HepG2 (cell line): ENCODE results near the gene STAP2.

ENCODE experiments used
- BRCA1 ChIP-seq: sonication (generic); formaldehyde crosslinking; IDR thresholded peaks from 2 replicates; pipeline ENCODE4 v1.4.0; 2020; ENCODE audit warnings: missing genetic modification reagents
- CBX2 ChIP-seq, 2 experiments: fragments of 200-600 bp in 1 of 2; sonication (generic); formaldehyde crosslinking in 1 of 2; IDR thresholded peaks; 2 replicates each; pipeline versions ENCODE4 v1.7.0 to v1.8.1; 2018 to 2022; ENCODE audit warnings: low read depth in 2 of 2, low read length in 1 of 2, mild to moderate bottlenecking in 1 of 2, missing genetic modification reagents in 1 of 2
- CHD2 ChIP-seq: IDR thresholded peaks from 2 replicates; pipeline ENCODE4 v1.6.1; 2011; ENCODE audit warnings: low read depth, low read length, improper control_type of control experiment
- JUND ChIP-seq: sonication (generic); formaldehyde crosslinking; IDR thresholded peaks from 2 replicates; pipeline ENCODE4 v1.8.0; 2022; ENCODE audit warnings: mild to moderate bottlenecking, missing genetic modification reagents
- MAFF ChIP-seq: IDR thresholded peaks from 2 replicates; pipeline ENCODE4 v1.6.1; 2011; ENCODE audit warnings: low read depth, low read length, improper control_type of control experiment
- SOX6 ChIP-seq, 2 experiments: fragments of 450-650 bp in 1 of 2; sonication (generic) in 1 of 2; formaldehyde crosslinking in 1 of 2; IDR thresholded peaks; 2 replicates each; pipeline versions ENCODE4 v1.4.0 to v1.6.1; 2017 to 2020; ENCODE audit warnings: antibody characterized with exemption in 1 of 2, mild to moderate bottlenecking in 1 of 2, missing genetic modification reagents in 1 of 2
- ZNF121 ChIP-seq: sonication (generic); formaldehyde crosslinking; IDR thresholded peaks from 2 replicates; pipeline ENCODE4 v1.5.0; 2020; ENCODE audit warnings: mild to moderate bottlenecking, missing genetic modification reagents
- ZNF609 ChIP-seq: sonication (generic); formaldehyde crosslinking; IDR thresholded peaks from 2 replicates; pipeline ENCODE4 v1.4.0; 2020; ENCODE audit warnings: mild to moderate bottlenecking, missing genetic modification reagents, borderline replicate concordance
- ZNF629 ChIP-seq: sonication (generic); formaldehyde crosslinking; conservative IDR thresholded peaks from 2 replicates; pipeline ENCODE4 v1.5.0; 2020; ENCODE audit warnings: missing genetic modification reagents
- TF ChIP-seq, protein P1 (sequence below): sonication (generic); formaldehyde crosslinking; IDR thresholded peaks from one replicate; pipeline ENCODE4 v1.5.1; 2020; ENCODE audit warnings: mild to moderate bottlenecking, missing genetic modification reagents; ENCODE audit errors: not compliant biosample characterization
- TF ChIP-seq, protein P2 (sequence below): sonication (generic); formaldehyde crosslinking; IDR thresholded peaks from 2 replicates; pipeline ENCODE4 v1.5.0; 2020; ENCODE audit warnings: mild to moderate bottlenecking, missing genetic modification reagents, moderate library complexity
- TF ChIP-seq, protein P3 (sequence below): sonication (generic); formaldehyde crosslinking; IDR thresholded peaks from 2 replicates; pipeline ENCODE4 v1.4.0; 2020; ENCODE audit warnings: missing genetic modification reagents

- TF ChIP-seq MAFF (no peak), ZNF609 (CRISPR knock-in tag) (no peak), CBX2 (IDR thresholded peaks at IDR 0.05; ENCODE audit: low read depth, low read length) (no peak), CBX2 (CRISPR knock-in tag; IDR thresholded peaks at IDR 0.05; ENCODE audit: low read depth) (no peak), CHD2 (no peak), ZNF121 (CRISPR knock-in tag) (no peak), JUND (CRISPR knock-in tag) (no peak), SOX6 (IDR thresholded peaks at IDR 0.05) (no peak), SOX6 (CRISPR knock-in tag; IDR thresholded peaks at IDR 0.05) (no peak), ZNF629 (no peak), BRCA1 (no peak)
- TF ChIP-seq, protein P1, sequence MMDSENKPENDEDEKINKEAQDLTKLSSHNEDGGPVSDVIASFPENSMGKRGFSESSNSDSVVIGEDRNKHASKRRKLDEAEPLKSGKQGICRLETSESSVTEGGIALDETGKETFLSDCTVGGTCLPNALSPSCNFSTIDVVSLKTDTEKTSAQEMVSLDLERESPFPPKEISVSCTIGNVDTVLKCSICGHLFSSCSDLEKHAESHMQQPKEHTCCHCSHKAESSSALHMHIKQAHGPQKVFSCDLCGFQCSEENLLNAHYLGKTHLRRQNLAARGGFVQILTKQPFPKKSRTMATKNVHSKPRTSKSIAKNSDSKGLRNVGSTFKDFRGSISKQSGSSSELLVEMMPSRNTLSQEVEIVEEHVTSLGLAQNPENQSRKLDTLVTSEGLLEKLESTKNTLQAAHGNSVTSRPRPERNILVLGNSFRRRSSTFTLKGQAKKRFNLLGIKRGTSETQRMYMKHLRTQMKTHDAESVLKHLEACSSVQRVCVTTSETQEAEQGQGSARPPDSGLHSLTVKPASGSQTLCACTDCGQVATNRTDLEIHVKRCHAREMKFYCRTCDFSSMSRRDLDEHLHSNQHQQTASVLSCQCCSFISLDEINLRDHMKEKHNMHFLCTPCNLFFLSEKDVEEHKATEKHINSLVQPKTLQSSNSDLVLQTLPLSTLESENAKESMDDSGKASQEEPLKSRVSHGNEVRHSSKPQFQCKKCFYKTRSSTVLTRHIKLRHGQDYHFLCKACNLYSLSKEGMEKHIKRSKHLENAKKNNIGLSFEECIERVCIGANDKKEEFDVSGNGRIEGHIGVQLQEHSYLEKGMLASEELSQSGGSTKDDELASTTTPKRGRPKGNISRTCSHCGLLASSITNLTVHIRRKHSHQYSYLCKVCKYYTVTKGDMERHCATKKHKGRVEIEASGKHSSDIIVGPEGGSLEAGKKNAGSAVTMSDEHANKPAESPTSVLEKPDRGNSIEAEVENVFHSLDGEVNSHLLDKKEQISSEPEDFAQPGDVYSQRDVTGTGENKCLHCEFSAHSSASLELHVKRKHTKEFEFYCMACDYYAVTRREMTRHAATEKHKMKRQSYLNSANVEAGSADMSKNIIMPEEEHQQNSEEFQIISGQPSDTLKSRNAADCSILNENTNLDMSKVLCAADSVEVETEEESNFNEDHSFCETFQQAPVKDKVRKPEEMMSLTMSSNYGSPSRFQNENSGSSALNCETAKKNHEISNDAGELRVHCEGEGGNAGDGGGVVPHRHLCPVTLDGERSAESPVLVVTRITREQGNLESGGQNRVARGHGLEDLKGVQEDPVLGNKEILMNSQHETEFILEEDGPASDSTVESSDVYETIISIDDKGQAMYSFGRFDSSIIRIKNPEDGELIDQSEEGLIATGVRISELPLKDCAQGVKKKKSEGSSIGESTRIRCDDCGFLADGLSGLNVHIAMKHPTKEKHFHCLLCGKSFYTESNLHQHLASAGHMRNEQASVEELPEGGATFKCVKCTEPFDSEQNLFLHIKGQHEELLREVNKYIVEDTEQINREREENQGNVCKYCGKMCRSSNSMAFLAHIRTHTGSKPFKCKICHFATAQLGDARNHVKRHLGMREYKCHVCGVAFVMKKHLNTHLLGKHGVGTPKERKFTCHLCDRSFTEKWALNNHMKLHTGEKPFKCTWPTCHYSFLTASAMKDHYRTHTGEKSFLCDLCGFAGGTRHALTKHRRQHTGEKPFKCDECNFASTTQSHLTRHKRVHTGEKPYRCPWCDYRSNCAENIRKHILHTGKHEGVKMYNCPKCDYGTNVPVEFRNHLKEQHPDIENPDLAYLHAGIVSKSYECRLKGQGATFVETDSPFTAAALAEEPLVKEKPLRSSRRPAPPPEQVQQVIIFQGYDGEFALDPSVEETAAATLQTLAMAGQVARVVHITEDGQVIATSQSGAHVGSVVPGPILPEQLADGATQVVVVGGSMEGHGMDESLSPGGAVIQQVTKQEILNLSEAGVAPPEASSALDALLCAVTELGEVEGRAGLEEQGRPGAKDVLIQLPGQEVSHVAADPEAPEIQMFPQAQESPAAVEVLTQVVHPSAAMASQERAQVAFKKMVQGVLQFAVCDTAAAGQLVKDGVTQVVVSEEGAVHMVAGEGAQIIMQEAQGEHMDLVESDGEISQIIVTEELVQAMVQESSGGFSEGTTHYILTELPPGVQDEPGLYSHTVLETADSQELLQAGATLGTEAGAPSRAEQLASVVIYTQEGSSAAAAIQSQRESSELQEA (CRISPR knock-in tag) = no peak
- TF ChIP-seq, protein P2, sequence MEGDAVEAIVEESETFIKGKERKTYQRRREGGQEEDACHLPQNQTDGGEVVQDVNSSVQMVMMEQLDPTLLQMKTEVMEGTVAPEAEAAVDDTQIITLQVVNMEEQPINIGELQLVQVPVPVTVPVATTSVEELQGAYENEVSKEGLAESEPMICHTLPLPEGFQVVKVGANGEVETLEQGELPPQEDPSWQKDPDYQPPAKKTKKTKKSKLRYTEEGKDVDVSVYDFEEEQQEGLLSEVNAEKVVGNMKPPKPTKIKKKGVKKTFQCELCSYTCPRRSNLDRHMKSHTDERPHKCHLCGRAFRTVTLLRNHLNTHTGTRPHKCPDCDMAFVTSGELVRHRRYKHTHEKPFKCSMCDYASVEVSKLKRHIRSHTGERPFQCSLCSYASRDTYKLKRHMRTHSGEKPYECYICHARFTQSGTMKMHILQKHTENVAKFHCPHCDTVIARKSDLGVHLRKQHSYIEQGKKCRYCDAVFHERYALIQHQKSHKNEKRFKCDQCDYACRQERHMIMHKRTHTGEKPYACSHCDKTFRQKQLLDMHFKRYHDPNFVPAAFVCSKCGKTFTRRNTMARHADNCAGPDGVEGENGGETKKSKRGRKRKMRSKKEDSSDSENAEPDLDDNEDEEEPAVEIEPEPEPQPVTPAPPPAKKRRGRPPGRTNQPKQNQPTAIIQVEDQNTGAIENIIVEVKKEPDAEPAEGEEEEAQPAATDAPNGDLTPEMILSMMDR (CRISPR knock-in tag) = no peak
- TF ChIP-seq, protein P3, sequence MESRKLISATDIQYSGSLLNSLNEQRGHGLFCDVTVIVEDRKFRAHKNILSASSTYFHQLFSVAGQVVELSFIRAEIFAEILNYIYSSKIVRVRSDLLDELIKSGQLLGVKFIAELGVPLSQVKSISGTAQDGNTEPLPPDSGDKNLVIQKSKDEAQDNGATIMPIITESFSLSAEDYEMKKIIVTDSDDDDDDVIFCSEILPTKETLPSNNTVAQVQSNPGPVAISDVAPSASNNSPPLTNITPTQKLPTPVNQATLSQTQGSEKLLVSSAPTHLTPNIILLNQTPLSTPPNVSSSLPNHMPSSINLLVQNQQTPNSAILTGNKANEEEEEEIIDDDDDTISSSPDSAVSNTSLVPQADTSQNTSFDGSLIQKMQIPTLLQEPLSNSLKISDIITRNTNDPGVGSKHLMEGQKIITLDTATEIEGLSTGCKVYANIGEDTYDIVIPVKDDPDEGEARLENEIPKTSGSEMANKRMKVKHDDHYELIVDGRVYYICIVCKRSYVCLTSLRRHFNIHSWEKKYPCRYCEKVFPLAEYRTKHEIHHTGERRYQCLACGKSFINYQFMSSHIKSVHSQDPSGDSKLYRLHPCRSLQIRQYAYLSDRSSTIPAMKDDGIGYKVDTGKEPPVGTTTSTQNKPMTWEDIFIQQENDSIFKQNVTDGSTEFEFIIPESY = no peak
These were observed 28.2 kb upstream of the STAP2 start for GRCh38 chr19:4366666-4367335.
